Measurements from ENCODE around the gene ZNF701. TPM values are rescaled to one million over a fixed set of nuclear protein-coding genes. Genes with fewer than 3 reads are reported as not detected.

The ZNF701 gene
- total and polyA plus RNA-seq, 2 of the 13 experiments (the other 11 are each of a cell fraction or from before 2014, with no cell fraction given) = 4.5 to 6.3 TPM

- in situ Hi-C loops (cut with HindIII; ENCODE audit: extremely low pct_ligation_motif_present, low pct_unique_long_range_greater_than_20kb) = no loop called here
- H4K20me1 ChIP-seq (ENCODE audit: insufficient read depth, low read length) = no peaks in the 10 kb centered on the region
- CTCF ChIA-PET (ENCODE audit: low intra/inter-chr PET ratio, low total read pairs) = no interaction called here
- peaks cover 35% of the 10 kb centered on the region; the same call in 1 of the 2 replicates for H3K9me3 ChIP-seq (ENCODE audit: low read length)
- WGBS (ENCODE audit: low lambda C conversion rate) = 60% methylated on average over 3 of the region's 3 CpGs
- no peak overlapping the region for H3K9ac ChIP-seq (ENCODE audit: insufficient read depth, low read depth, low read length)
- H3K4me3 ChIP-seq (replicated peaks in 1 of 3; ENCODE audit: insufficient read depth in 1 of 3, low read depth in 2 of 3, low read length in 3 of 3) = no peak overlapping the region
- H2AFZ ChIP-seq (ENCODE audit: low read length) = no peak overlapping the region
- FAIRE-seq = no peak
- no peak for DNase-seq (ENCODE audit: low spot score)
- H3K27ac ChIP-seq (ENCODE audit: extremely low read length, insufficient read depth, low read length) = no peak overlapping the region
- no peaks in the 10 kb centered on the region; a peak in 1 of 5 replicates for H3K36me3 ChIP-seq (replicated peaks in 1 of 2; ENCODE audit: control insufficient read depth in 1 of 2, insufficient read depth in 2 of 2, low read length in 2 of 2)
- peaks cover 17% of the 10 kb centered on the region for H3K4me1 ChIP-seq (ENCODE audit: insufficient read depth, low read length)
- BruUV-seq (replicated peaks) = no TSS peak
- TF ChIP-seq SMAD9 (CRISPR knock-in tag; IDR thresholded peaks at IDR 0.05) (no peak), ZNF646 (CRISPR knock-in tag; IDR thresholded peaks at IDR 0.05) (no peak), ZSCAN12 (CRISPR knock-in tag; IDR thresholded peaks at IDR 0.05) (no peak)
- H3K27me3 ChIP-seq (ENCODE audit: control insufficient read depth in 1 of 2, insufficient read depth in 2 of 2, low read length in 2 of 2) = no peaks in the 10 kb centered on the region
- POLR2A ChIA-PET = no interaction called here
- intact Hi-C loops (cut with micrococcal nuclease; ENCODE audit: unreplicated experiment) = no loop called here
- no peak for ATAC-seq
- H3K4me2 ChIP-seq (ENCODE audit: low read depth, low read length) = no peak overlapping the region
- H3K79me2 ChIP-seq (ENCODE audit: insufficient read depth, low read length) = peaks cover 7% of the 10 kb centered on the region
Measured at GRCh38 chr19:52599241-52599640, 29.2 kb downstream of the ZNF701 start.

Measured in HepG2 (cell line).